Measurements from ENCODE around the gene ZMPSTE24.
"Not testable (repeated sequence)": the region's sequence is repeated elsewhere in the genome, so short reads cannot be mapped to it uniquely, and the experiment has no call there.

ZMPSTE24 gene

GRCh38 chr1:40257688-40258444 lies at the start of gene ZMPSTE24:
ZMPSTE24 (plus strand) TSS chr1:40258236; CDS start chr1:40258272, 36 bp downstream.
- Mint-ChIP-seq H3K36me3 (peaks cover 37% of the 10 kb centered on the region), H3K4me3 (peak within 1 kb of the TSS; percentile 96), H3K4me1 (peaks cover 15% of the 10 kb centered on the region), H3K9me3 (no peaks in the 10 kb centered on the region), H3K27me3 (no peaks in the 10 kb centered on the region), H3K27ac (peak within 1 kb of the TSS; percentile 96)
- peak; percentile 99 for ATAC-seq

GRCh38 chr1:40210511-40211204 lies 47.4 kb upstream of the ZMPSTE24 start:
- no peak overlapping the region for H3K27ac Mint-ChIP-seq
- H3K36me3 Mint-ChIP-seq: peaks cover 51% of the 10 kb centered on the region

GRCh38 chr1:40218333-40218732 lies 39.7 kb upstream of the ZMPSTE24 start:
- Mint-ChIP-seq H3K9me3 (no peaks in the 10 kb centered on the region), H3K4me3 (no peak overlapping the region), H3K36me3 (peaks cover 17% of the 10 kb centered on the region), H3K27ac (no peak overlapping the region), H3K27me3 (no peaks in the 10 kb centered on the region), H3K4me1 (no peaks in the 10 kb centered on the region)
- no peak for ATAC-seq

More at GRCh38 chr1:40210511-40211204, 47.4 kb upstream of the ZMPSTE24 start:
- Mint-ChIP-seq H3K4me3 (no peak overlapping the region), H3K27me3 (no peaks in the 10 kb centered on the region), H3K4me1 (peaks cover 4% of the 10 kb centered on the region), H3K9me3 (no peaks in the 10 kb centered on the region)
- ATAC-seq: no peak

GRCh38 chr1:40221471-40221905 lies 36.5 kb upstream of the ZMPSTE24 start:
- not testable (repeated sequence) for H3K4me1 Mint-ChIP-seq, H3K27me3 Mint-ChIP-seq, H3K9me3 Mint-ChIP-seq, ATAC-seq, H3K4me3 Mint-ChIP-seq, H3K27ac Mint-ChIP-seq
- peaks cover 15% of the 10 kb centered on the region for H3K36me3 Mint-ChIP-seq

- Mint-ChIP-seq H3K27ac (no peak overlapping the region), H3K4me1 (no peaks in the 10 kb centered on the region), H3K9me3 (no peaks in the 10 kb centered on the region), H3K27me3 (no peaks in the 10 kb centered on the region), H3K36me3 (peaks cover 16% of the 10 kb centered on the region), H3K4me3 (no peak overlapping the region)
- ATAC-seq: no peak
Measured at GRCh38 chr1:40221977-40222772, 35.9 kb upstream of the ZMPSTE24 start.

- no peak overlapping the region for H3K4me3 Mint-ChIP-seq
- H3K36me3 Mint-ChIP-seq: peaks cover 10% of the 10 kb centered on the region
- H3K9me3 Mint-ChIP-seq: no peaks in the 10 kb centered on the region
- no peak for ATAC-seq
- no peaks in the 10 kb centered on the region for H3K4me1 Mint-ChIP-seq
- no peaks in the 10 kb centered on the region for H3K27me3 Mint-ChIP-seq
- no peak overlapping the region for H3K27ac Mint-ChIP-seq
Measured at GRCh38 chr1:40224040-40224439, 34.0 kb upstream of the ZMPSTE24 start.

GRCh38 chr1:40226192-40226591 lies 31.8 kb upstream of the ZMPSTE24 start:
- no peak overlapping the region for H3K27ac Mint-ChIP-seq
- H3K36me3 Mint-ChIP-seq: peaks cover 19% of the 10 kb centered on the region
- peaks cover 5% of the 10 kb centered on the region for H3K4me1 Mint-ChIP-seq
- no peaks in the 10 kb centered on the region for H3K27me3 Mint-ChIP-seq
- no peak overlapping the region for H3K4me3 Mint-ChIP-seq
- ATAC-seq: no peak
- H3K9me3 Mint-ChIP-seq: no peaks in the 10 kb centered on the region

GRCh38 chr1:40232444-40232843 lies 25.6 kb upstream of the ZMPSTE24 start:
- H3K27ac Mint-ChIP-seq: no peak overlapping the region
- no peaks in the 10 kb centered on the region for H3K9me3 Mint-ChIP-seq
- H3K4me1 Mint-ChIP-seq: peaks cover 11% of the 10 kb centered on the region
- H3K4me3 Mint-ChIP-seq: no peak overlapping the region
- ATAC-seq: peak; percentile 95
- H3K27me3 Mint-ChIP-seq: no peaks in the 10 kb centered on the region
- peaks cover 51% of the 10 kb centered on the region for H3K36me3 Mint-ChIP-seq

- H3K36me3 Mint-ChIP-seq: peaks cover 34% of the 10 kb centered on the region
- H3K27me3 Mint-ChIP-seq: no peaks in the 10 kb centered on the region
- no peaks in the 10 kb centered on the region for H3K9me3 Mint-ChIP-seq
- no peak overlapping the region for H3K27ac Mint-ChIP-seq
- no peak overlapping the region for H3K4me3 Mint-ChIP-seq
- ATAC-seq: no peak
- peaks cover 14% of the 10 kb centered on the region for H3K4me1 Mint-ChIP-seq
Measured at GRCh38 chr1:40239626-40240025, 18.4 kb upstream of the ZMPSTE24 start.

GRCh38 chr1:40240390-40240789 lies 17.6 kb upstream of the ZMPSTE24 start:
- no peak for ATAC-seq
- Mint-ChIP-seq H3K4me1 (peaks cover 14% of the 10 kb centered on the region), H3K36me3 (peaks cover 34% of the 10 kb centered on the region), H3K4me3 (no peak overlapping the region), H3K27ac (no peak overlapping the region), H3K9me3 (no peaks in the 10 kb centered on the region), H3K27me3 (peaks cover 5% of the 10 kb centered on the region)

- H3K27me3 Mint-ChIP-seq: peaks cover 13% of the 10 kb centered on the region
- no peaks in the 10 kb centered on the region for H3K9me3 Mint-ChIP-seq
- peaks cover 14% of the 10 kb centered on the region for H3K4me1 Mint-ChIP-seq
- H3K36me3 Mint-ChIP-seq: peaks cover 26% of the 10 kb centered on the region
- no peak for ATAC-seq
- no peak overlapping the region for H3K4me3 Mint-ChIP-seq
- peak overlapping the region; percentile 1 for H3K27ac Mint-ChIP-seq
Measured at GRCh38 chr1:40241362-40241761, 16.7 kb upstream of the ZMPSTE24 start.

- Mint-ChIP-seq H3K36me3 (peaks cover 10% of the 10 kb centered on the region), H3K4me1 (peaks cover 14% of the 10 kb centered on the region), H3K27me3 (peaks cover 13% of the 10 kb centered on the region), H3K9me3 (no peaks in the 10 kb centered on the region), H3K4me3 (no peak overlapping the region), H3K27ac (no peak overlapping the region)
- ATAC-seq: no peak
Measured at GRCh38 chr1:40243351-40243750, 14.7 kb upstream of the ZMPSTE24 start.

- no peak for ATAC-seq
- Mint-ChIP-seq H3K27ac (no peak overlapping the region), H3K4me3 (no peak overlapping the region), H3K9me3 (no peaks in the 10 kb centered on the region), H3K27me3 (peaks cover 13% of the 10 kb centered on the region), H3K36me3 (peaks cover under 1% of the 10 kb centered on the region), H3K4me1 (peaks cover 14% of the 10 kb centered on the region)
Measured at GRCh38 chr1:40244138-40244744, 13.8 kb upstream of the ZMPSTE24 start.

- ATAC-seq: no peak
- H3K9me3 Mint-ChIP-seq: no peaks in the 10 kb centered on the region
Measured at GRCh38 chr1:40245686-40246085, 12.3 kb upstream of the ZMPSTE24 start.

GRCh38 chr1:40247655-40248054 lies 10.4 kb upstream of the ZMPSTE24 start, which contains the start of gene TMCO2:
TMCO2 (plus strand) TSS chr1:40247937; CDS start chr1:40247994, 57 bp downstream.
- H3K4me3 Mint-ChIP-seq: no peak within 1 kb of the TSS
- peaks cover 13% of the 10 kb centered on the region for H3K27me3 Mint-ChIP-seq
- ATAC-seq: no peak
- no peak within 1 kb of the TSS for H3K27ac Mint-ChIP-seq
- peaks cover 7% of the 10 kb centered on the region for H3K4me1 Mint-ChIP-seq
- H3K36me3 Mint-ChIP-seq: no peaks in the 10 kb centered on the region
- H3K9me3 Mint-ChIP-seq: no peaks in the 10 kb centered on the region

More at GRCh38 chr1:40245686-40246085, 12.3 kb upstream of the ZMPSTE24 start:
- Mint-ChIP-seq H3K36me3 (no peaks in the 10 kb centered on the region), H3K4me3 (no peak overlapping the region), H3K4me1 (peaks cover 14% of the 10 kb centered on the region), H3K27ac (no peak overlapping the region), H3K27me3 (peaks cover 13% of the 10 kb centered on the region)
